NCI-H1436 (cell line): ENCODE measurements around the gene TACO1.
A peak's percentile ranks its signal among the peaks of the same experiment; 100 is the strongest.

ENCODE experiments used
- DNase-seq: peaks from one replicate; lab custom pipeline; 2025; lab: John Stamatoyannopoulos, UW

Gene TACO1

GRCh38 chr17:63601439-63602371 lies 1.0 kb downstream of the TACO1 start:
- DNase-seq, result no peak

GRCh38 chr17:63609816-63610573 lies 9.3 kb downstream of the TACO1 start:
- DNase-seq, result no peak

DNA sequence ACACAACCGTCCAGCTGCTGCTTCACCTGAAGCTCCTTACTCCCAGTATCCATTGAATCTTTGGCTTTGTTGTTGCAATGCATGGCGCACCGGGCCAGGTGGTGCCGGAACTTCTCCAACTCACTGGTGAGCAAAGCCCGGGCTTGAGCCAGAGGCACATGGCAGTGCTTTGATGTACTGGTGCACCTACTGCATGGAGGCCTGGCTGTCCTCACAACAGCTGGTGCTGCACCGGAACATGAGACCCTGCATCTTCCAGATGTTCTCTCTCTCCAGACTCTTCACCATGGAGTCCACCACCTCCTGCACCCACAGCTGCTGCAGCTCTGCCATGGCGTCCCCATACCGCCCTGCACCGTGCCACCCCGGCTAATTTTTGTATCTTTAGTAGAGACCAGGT lies 10.2 kb downstream of the TACO1 start:
- DNase-seq, result no peak

DNA sequence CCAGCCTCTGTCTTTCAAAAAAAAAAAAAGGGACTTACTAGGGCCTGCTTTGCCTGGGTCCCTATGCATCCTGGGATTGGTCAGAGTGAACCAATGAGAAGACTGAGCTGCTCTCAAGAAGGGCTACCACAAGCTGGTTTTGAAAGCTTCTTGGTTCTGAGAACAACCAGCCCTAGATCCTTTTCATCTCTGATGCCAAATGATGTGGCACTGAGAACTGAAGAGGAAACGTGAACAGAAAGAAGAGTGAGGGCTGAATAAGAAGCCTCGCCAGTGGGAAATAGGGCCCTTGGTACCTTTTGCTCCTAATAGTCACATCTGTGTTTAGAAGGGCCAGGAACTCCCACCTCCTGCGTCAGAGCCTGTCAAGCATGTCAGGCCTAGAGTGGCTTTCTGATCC lies 10.7 kb downstream of the TACO1 start:
- DNase-seq, result no peak

DNA sequence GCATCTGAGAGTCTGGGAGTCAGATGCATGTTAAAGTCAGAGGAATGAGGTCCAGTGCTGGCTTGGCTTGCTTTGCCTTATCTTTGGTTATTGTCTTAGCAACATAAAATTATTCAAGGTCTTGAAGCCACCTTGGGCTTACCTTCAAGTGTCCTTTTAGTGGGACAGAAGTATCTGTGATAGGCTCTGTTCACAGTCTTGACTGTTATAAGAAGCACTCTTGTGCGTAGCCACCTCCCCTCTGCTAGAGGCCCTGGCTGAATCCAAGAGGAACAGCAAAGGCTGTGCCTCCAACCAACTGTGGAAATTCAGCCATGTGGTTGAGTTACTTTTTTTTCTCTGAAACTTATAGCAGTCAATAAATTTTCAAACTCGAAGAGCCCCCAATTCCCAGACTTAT lies 13.0 kb downstream of the TACO1 start:
- DNase-seq, result no peak

DNA sequence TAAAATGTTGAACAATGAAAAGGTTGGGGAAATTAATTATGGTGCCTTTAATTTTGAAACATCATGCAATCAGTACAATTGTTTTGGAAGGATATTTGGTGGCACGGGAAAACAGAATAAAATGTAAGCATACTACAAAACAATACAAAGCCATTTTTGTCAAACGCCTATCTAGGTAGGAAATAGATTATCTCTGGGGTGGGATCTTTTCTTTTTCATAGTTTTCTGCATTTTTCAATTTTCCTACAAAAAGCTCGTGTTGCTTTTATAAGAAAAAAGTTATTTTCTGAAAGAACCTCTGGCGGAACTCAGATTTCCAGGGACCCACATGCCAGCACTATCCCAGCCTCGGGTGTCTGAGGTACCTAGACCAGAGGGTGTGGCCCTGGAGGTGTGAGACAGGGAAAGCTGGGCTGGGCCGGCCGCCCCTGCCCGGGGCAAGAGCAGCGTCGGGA lies 20.6 kb downstream of the TACO1 start:
- DNase-seq, result no peak

- DNase-seq, result peak; percentile 100
These were observed 21.2 kb downstream of the TACO1 start, which contains the start of gene MAP3K3 for GRCh38 chr17:63621684-63622573. Gene MAP3K3, plus strand, starts transcription at chr17:63622417. Its CDS starts 343 bp downstream, at chr17:63622760.

DNA sequence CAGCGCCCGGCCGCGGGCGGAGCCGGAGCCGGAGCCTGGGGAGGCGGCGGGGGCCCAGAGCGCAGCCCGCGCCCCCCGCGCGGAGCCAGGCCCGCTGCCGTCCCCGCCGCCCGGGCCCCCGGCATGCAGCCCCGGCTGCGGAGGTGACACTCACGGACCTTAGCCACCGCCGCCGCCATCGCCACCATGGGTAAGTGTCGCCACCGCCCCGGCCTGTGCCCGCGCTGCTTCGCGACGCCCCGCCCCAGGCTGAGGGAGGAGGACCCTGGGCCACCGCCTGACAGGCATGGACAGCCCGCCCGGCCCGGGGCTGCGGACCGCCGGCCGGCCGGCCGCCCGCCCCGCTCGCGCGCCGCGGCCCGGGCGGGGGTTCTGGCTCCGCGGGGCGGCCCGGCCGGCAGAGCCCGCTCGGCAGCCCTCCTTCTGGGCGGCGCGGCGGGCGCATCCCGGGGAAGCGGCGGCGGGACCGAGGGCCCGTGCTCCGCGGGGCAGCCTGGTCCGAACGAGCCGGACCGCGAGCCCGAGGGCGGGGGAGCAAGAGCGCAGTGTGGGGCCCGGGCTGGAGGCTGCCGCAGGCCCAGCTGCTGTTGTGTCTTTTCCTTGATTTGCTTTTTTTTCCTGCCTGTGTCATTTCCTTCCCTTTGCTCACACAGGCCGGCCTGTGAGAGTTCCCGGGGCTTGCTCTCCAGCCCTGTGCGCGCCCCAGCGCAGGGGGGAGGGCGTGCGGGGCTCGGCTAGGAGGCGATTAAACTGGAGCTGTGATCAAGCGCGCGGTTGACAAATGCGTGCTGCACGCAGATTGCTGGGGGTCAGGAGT lies 22.1 kb downstream of the TACO1 start:
- DNase-seq, result peak; percentile 13

GRCh38 chr17:63623786-63624530 lies 23.3 kb downstream of the TACO1 start:
- no peak for DNase-seq

GRCh38 chr17:63624531-63624880 lies 23.8 kb downstream of the TACO1 start:
- DNase-seq, result no peak

GRCh38 chr17:63626551-63627180 lies 26.0 kb downstream of the TACO1 start:
- DNase-seq, result no peak

- no peak for DNase-seq
These were observed 28.9 kb downstream of the TACO1 start for GRCh38 chr17:63629627-63630026.

GRCh38 chr17:63631062-63631461 lies 30.4 kb downstream of the TACO1 start:
- no peak for DNase-seq

DNA sequence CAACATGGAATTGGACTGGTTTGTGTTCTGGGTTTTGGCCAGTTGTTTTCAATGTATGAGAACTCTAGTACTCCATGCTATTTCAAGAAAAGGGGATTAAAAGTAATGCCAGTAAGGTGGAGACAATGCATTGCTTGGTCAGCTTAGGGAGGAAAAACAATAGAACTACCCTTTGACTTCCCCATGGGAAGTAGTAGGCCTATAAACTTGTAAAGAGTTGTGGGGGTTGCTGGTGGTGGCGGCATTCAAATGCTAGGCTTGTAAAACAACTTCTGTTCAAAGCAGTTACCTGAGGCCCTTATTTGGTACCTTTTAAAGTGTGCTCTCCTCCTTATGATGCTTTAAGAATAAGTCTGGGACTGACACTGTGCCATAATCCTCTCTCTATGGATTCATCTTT lies 30.9 kb downstream of the TACO1 start:
- DNase-seq, result no peak

GRCh38 chr17:63633742-63634141 lies 33.0 kb downstream of the TACO1 start:
- no peak for DNase-seq

DNA sequence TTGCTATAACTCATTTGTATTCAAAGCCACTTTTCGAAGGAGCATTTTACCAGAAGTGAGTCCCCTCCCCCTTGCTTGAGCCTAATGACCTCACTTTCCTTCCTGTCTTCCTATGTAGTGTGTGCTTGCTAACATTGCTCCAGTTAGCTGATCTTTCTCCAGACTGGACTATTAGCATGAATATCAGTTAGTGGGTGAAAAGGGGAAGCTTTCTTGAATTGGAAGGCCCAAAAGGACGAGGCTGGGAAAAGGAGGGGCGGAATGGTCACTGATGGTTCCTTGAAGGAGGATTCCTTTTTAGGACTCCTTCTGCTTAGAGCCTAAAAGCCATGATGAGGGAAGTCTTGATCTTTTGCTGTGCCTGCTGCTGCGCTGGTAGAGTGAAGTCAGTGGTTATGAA lies 33.5 kb downstream of the TACO1 start:
- DNase-seq, result no peak

- no peak for DNase-seq
These were observed 34.1 kb downstream of the TACO1 start for GRCh38 chr17:63634816-63635215.

DNA sequence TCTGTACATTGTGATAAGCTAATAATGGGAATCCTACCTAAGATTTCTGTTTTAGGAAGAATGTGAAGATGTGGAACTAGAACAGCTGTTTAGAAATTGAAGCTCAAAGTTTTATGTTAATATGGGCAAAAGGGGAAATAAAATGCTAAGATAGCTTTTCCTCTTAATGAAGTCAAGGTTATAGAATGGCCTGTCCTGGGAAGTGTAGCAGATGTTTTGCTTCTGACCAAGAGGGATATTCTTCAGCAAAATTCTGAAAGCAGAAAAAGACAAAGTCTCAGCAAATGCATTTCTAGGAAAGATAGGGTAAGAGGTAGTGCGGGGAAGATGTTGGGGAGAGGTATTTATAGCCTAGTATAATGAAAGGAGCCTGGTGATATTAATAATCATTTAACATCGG lies 34.6 kb downstream of the TACO1 start:
- no peak for DNase-seq

DNA sequence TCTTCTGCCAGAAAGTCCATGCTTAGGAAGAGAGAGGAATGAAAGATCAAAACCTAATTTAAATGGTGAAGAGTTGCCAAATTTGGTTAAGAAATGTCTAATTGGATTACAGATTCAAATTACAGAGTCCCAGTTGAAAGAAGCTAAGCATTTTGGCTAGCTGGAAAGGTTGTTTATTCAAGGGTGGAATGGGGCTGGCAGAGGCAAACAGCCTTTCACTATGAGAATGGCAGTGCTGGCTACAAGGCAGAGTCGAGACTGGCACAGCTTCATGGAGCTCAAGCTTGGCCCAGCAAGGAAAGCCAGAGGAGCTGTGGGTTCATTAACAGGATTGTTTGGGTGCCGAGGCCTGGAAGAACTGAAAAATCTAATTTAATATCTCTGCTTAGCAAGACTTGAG lies 35.1 kb downstream of the TACO1 start:
- DNase-seq, result no peak

DNA sequence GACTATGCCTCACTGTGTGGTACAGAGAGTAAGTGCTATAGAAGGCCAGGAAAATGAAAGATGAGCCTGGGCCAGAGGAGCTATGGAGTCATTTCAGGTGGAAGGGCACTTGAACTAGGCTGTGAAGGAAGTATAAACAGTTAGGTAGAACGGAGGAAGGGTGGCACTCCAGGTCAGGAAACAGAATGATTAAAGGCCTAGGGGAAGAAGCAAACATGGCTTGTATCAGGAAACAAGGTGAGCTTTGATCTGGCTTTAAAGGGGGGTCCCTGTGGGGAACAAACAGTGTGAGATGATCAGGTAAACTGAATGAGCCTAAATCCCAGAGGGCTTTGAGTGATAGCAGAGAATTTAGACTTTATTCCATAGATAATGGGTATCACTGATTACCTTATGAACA lies 38.4 kb downstream of the TACO1 start:
- DNase-seq, result no peak
